GM19023 (cell line): ENCODE data around the gene ABR.
"Not testable (repeated sequence)": the region's sequence is repeated elsewhere in the genome, so short reads cannot be mapped to it uniquely, and the experiment has no call there.

Experiments
- ATAC-seq: cut with Tn5 transposase; IDR thresholded peaks from one replicate; pipeline ENCODE4 v1.9.1; 2021; ENCODE audit warnings: mild to moderate bottlenecking, moderate library complexity; ENCODE audit not compliant: unreplicated experiment

The ABR gene

GRCh38 chr17:1150863-1151600 lies 28.7 kb downstream of the ABR start:
- ATAC-seq, result no peak

- ATAC-seq, result no peak
Measured at GRCh38 chr17:1149869-1150268, 29.9 kb downstream of the ABR start.

GRCh38 chr17:1147664-1148063 lies 32.1 kb downstream of the ABR start:
- no peak for ATAC-seq

GRCh38 chr17:1146561-1147265 lies 33.1 kb downstream of the ABR start:
- no peak for ATAC-seq

GRCh38 chr17:1145311-1145986 lies 34.3 kb downstream of the ABR start:
- ATAC-seq, result no peak

GRCh38 chr17:1144162-1144561 lies 35.6 kb downstream of the ABR start:
- ATAC-seq, result no peak

- no peak for ATAC-seq
Measured at GRCh38 chr17:1143573-1143972, 36.2 kb downstream of the ABR start.

GRCh38 chr17:1142561-1142971 lies 37.2 kb downstream of the ABR start:
- no peak for ATAC-seq

GRCh38 chr17:1137465-1137894 lies 42.3 kb downstream of the ABR start:
- ATAC-seq, result no peak

GRCh38 chr17:1136748-1137147 lies 43.0 kb downstream of the ABR start:
- ATAC-seq, result no peak

- ATAC-seq, result no peak
Measured at GRCh38 chr17:1134634-1135324, 45.0 kb downstream of the ABR start.

- no peak for ATAC-seq
Measured at GRCh38 chr17:1130191-1130590, 49.6 kb downstream of the ABR start.

GRCh38 chr17:1128463-1128862 lies 51.3 kb downstream of the ABR start:
- not testable (repeated sequence) for ATAC-seq

- no peak for ATAC-seq
Measured at GRCh38 chr17:1126801-1127550, 52.8 kb downstream of the ABR start.

- no peak for ATAC-seq
Measured at GRCh38 chr17:1126250-1126797, 53.5 kb downstream of the ABR start.

- no peak for ATAC-seq
Measured at GRCh38 chr17:1125788-1126145, 54.0 kb downstream of the ABR start.

GRCh38 chr17:1124896-1125787 lies 54.6 kb downstream of the ABR start:
- no peak for ATAC-seq

GRCh38 chr17:1123921-1124715 lies 55.7 kb downstream of the ABR start:
- no peak for ATAC-seq
